SU-DHL-6 (cell line): ENCODE data around the gene ZNF367.

Experiments
- CTCF ChIP-seq: fragments of 200-600 bp; sonication (generic); IDR thresholded peaks from one replicate; pipeline ENCODE4 v1.5.1; 2017; ENCODE audit warnings: antibody characterized with exemption, mild to moderate bottlenecking, low read length, moderate library complexity; ENCODE audit not compliant: insufficient read depth, poor library complexity, severe bottlenecking
- EZH2phosphoT487 ChIP-seq: fragments of 200-600 bp; sonication (generic), shearing (Covaris generic); conservative IDR thresholded peaks from 2 replicates; pipeline ENCODE4 v1.6.1; 2018; ENCODE audit warnings: mild to moderate bottlenecking, antibody characterized with exemption, low read length, moderate library complexity, mixed read lengths

DNA sequence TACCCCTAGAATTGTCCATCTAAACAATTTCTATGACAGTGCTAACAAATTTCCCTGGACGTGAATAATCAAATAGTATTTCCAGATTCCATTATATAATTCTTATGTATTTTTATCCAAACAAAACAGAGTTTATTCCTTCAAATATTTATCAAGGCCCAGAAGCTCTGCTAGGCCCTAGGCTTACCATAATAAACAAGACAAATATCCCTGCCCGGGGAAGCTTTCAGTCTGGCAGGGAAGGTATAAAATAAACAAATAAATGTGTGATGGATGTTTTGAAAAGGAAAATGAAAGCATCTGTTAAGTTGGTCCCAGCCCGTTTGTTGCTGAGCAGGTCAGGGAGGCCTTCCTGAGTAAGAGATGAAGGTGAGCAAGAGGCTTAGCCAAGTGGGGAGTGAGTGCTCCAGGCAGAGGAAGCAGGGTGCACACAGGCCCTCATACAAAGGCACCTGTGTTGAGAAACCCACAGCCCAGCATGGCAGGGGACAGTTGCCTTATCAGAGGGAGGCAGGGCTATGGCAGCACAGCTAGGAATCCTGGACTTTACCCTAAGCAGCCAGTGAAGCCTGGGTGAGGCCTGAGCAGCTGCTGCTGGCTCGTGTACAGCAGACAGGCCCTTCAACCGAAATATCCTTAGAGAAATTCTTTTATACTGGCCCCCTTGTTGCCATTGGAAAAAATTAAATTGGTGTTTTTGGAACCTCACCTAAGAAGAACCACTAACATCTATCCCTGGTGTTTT lies 27.0 kb downstream of the ZNF367 start:
- TF ChIP-seq CTCF = no peak
- TF ChIP-seq EZH2phosphoT487 = no peak
